ENCODE measurements around the gene IQCN.
A peak's percentile ranks its signal among the peaks of the same experiment; 100 is the strongest.

IQCN gene

GRCh38 chr19:18304458-18305310 is 30.4 kb upstream of the IQCN start:
- DNase-seq (ENCODE audit: low read depth in 2 of 2) = peak; percentile 83 to 84

- no peak for DNase-seq (ENCODE audit: low read depth in 2 of 2)
Measured at GRCh38 chr19:18304208-18304457, 29.9 kb upstream of the IQCN start.

- no peak for DNase-seq (ENCODE audit: low read depth in 2 of 2)
Measured at GRCh38 chr19:18301718-18302111, 27.5 kb upstream of the IQCN start.

- DNase-seq (ENCODE audit: low read depth in 2 of 2) = no peak
Measured at GRCh38 chr19:18300930-18301717, 26.9 kb upstream of the IQCN start.

GRCh38 chr19:18299654-18300053 is 25.4 kb upstream of the IQCN start:
- no peak for DNase-seq (ENCODE audit: low read depth in 2 of 2)

- no peak for DNase-seq (ENCODE audit: low read depth in 2 of 2)
Measured at GRCh38 chr19:18298601-18299000, 24.3 kb upstream of the IQCN start.

- no peak for DNase-seq (ENCODE audit: low read depth in 2 of 2)
Measured at GRCh38 chr19:18297308-18297707, 23.1 kb upstream of the IQCN start.

- no peak for DNase-seq (ENCODE audit: low read depth in 2 of 2)
Measured at GRCh38 chr19:18295034-18295451, 20.8 kb upstream of the IQCN start.

- peak; percentile 82 to 93 for DNase-seq (ENCODE audit: low read depth in 2 of 2)
Measured at GRCh38 chr19:18294467-18294864, 20.2 kb upstream of the IQCN start.

- DNase-seq (ENCODE audit: low read depth in 2 of 2) = no peak
Measured at GRCh38 chr19:18293642-18294466, 19.6 kb upstream of the IQCN start.

GRCh38 chr19:18292810-18293641 is 18.8 kb upstream of the IQCN start:
- DNase-seq (ENCODE audit: low read depth in 2 of 2) = no peak

- DNase-seq (ENCODE audit: low read depth in 2 of 2) = no peak
Measured at GRCh38 chr19:18292462-18292809, 18.2 kb upstream of the IQCN start.

- DNase-seq (ENCODE audit: low read depth in 2 of 2) = peak; percentile 77 to 80
Measured at GRCh38 chr19:18291590-18292461, 17.6 kb upstream of the IQCN start.

- DNase-seq (ENCODE audit: low read depth in 2 of 2) = no peak
Measured at GRCh38 chr19:18291019-18291524, 16.8 kb upstream of the IQCN start.

- DNase-seq (ENCODE audit: low read depth in 2 of 2) = peak; percentile 78 to 81
Measured at GRCh38 chr19:18290302-18291018, 16.2 kb upstream of the IQCN start.

- no peak for DNase-seq (ENCODE audit: low read depth in 2 of 2)
Measured at GRCh38 chr19:18289471-18290301, 15.4 kb upstream of the IQCN start.

- DNase-seq (ENCODE audit: low read depth in 2 of 2) = no peak
Measured at GRCh38 chr19:18287836-18288772, 13.9 kb upstream of the IQCN start.
